ENCODE data around the gene SAMM50.
"Not testable (repeated sequence)": the region's sequence is repeated elsewhere in the genome, so short reads cannot be mapped to it uniquely, and the experiment has no call there.

Gene SAMM50

GRCh38 chr22:44004104-44004460 lies 48.8 kb downstream of the SAMM50 start:
- DNase-seq: no peak

DNA sequence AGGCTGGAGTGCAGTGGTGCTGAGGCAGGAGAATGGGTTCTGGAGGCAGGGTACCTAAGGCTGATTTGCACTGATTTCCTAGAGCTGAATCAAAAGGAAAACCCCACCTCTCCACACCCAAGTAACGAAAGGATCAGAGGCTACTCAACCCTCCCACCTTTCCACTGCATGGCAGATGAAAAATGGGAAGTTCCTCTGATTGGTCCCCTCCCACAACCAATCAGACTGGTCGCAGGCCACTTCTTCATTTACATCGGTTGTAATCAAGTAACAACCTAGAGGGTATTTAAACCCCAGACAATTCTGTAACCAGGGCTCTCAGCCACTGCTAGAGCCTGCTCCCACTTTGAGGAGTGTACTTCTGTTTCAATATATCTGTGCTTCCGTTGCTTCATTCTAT lies 50.3 kb downstream of the SAMM50 start:
- no peak for DNase-seq

DNA sequence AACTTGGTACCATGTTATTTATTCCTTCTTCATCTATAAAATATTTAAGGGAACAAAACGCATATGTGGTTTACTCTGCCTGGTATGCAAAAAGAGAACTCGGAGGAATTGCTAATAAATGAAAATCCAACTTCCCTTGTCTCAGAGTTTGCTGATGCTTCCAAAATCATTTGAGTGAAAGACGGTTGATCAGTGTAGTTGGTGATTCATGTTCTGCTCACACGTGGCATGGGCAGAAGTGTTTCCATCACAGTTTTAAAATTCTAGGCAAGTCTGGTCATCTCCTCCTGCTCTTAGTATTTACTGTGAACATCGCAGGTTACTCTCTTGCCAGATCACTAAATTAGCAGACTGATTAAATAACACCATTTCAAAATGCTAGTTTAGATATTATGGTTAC lies 56.9 kb downstream of the SAMM50 start:
- DNase-seq: no peak

GRCh38 chr22:44012591-44012990 lies 57.3 kb downstream of the SAMM50 start:
- DNase-seq: no peak

DNA sequence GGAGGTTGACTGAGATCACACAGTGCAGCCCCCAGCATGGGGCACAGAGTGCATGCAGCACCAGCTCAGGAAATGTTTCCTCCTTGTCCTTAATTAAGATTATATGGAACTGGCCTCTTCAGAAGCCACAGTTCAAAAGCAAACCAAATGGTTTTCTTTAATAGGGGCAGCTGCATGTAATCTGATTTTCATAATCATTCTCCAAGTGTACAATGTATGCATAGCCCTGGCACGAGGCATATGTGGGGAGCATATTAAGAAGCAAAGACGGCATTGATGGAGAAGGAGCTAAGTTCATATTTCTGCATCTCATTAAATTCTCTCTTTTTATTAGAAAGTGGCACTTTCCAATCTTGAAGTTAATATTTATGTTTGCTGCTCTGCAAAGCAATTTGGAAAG lies 59.0 kb downstream of the SAMM50 start:
- DNase-seq: no peak

GRCh38 chr22:44016586-44016985 lies 61.3 kb downstream of the SAMM50 start:
- not testable (repeated sequence) for DNase-seq

DNA sequence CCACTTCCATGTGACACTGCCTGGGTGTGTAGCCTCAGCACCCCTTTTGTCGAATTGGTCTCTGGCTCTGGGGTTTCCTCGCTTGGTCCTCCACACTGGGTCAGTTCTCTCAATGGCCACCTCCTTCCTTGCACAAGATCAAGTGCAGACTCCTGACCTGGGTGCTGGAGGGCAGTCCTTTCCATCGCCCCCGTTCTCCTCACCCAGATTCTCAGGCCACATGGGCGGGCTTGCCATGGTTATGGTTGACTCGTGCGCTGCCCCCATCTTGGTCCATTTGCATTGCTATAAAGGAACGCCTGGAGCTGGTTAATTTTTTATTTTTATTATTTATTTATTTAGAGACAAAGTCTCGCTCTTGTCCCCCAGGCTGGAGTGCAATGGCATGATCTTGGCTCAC lies 63.4 kb downstream of the SAMM50 start:
- DNase-seq: no peak

DNA sequence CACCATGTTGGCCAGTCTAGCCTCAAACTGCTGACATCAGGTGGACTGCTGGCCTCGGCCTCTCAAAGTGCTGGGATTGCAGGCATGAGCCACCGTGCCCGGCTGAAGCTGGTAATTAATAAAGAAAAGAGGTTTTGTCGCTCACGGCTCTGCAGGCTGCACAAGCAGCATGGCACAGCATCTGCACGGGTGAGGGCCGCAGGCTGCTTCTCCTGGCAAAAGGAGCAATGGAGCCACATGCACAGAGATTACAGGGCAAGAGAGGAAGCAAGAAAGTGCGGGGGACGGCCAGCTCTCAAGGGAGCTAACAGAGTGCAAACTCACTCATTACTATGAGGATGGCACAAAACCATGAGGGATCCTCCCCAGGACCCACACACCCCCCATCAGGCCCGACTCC lies 64.2 kb downstream of the SAMM50 start:
- no peak for DNase-seq

- no peak for DNase-seq
Observed at GRCh38 chr22:44019846-44020245, 64.6 kb downstream of the SAMM50 start.

GRCh38 chr22:44020981-44021380 lies 65.7 kb downstream of the SAMM50 start:
- no peak for DNase-seq

DNA sequence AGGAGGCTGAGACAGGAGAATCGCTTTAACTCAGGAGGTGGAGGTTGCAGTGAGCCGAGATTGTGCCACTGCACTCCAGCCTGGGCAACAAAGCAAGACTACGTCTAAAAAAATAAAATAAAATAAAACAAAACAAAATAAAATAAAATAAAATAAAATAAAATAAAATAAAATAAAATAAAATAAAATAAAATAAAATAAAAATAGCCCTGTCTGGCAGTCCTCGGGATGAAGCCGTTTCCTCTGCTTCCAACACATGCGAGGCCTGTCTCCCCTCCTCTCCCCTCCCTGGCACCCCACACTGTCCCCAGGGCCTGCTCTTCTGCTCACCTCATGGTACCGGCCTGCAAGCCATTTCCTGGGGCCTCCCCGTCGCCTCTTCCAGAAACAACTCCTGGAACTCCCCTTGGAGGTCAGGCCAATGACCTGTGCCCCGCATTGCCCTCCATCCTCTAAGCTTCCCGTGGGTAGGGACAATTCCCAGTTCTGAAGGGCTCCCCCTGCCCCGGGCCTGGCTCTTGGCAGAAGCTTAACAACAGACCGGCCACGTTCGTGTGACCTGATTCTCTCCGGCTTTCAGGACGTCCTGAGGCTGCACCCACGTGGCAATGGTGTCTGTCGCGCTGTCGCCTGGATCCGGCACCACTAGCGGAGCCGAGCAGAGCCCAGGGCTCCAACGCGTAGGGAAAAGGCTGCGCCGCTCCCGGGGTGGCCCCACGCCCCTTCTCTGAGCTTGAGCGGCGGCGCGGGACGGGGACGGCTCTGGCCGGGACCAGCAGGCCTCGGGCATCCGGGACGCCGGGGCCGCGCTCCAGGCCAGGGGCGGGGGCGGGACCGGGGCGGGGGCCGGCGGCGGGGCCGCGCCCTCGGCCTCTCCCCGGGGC lies 68.4 kb downstream of the SAMM50 start:
- no peak for DNase-seq

DNA sequence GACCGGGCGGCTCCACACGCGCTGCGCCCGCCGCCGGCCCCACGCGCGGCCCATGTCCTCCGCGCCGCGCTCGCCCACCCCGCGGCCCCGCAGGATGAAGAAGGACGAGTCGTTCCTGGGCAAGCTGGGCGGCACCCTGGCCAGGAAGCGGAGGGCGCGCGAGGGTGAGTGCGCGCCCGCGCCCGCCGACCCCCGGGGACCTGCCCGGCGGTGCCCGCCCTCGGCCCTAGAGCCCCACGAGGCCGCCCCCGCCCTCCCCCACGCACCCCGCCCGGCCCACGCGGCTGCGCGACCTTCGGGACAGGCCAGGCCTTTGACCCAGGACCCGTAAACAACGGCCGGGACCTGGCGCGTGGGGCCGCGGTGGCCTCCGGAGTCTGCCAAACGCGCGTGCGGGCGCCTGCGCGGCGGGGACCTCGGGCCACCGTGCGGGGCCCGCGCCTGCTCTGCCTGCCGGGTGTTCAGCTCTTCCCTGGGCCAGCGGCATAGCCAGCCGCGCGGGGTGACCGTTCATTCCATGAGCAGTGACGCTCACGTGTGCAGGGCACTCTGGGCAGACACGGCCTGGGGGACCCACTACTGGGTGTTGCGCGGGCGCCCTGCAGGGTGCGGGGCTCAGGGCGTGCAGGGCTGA lies 69.2 kb downstream of the SAMM50 start, which contains the start of gene PARVB:
Gene PARVB (plus strand): TSS at position 15 of the 634 bp plus-strand sequence. CDS start 38 bp downstream, at position 53.
- DNase-seq: no peak

DNA sequence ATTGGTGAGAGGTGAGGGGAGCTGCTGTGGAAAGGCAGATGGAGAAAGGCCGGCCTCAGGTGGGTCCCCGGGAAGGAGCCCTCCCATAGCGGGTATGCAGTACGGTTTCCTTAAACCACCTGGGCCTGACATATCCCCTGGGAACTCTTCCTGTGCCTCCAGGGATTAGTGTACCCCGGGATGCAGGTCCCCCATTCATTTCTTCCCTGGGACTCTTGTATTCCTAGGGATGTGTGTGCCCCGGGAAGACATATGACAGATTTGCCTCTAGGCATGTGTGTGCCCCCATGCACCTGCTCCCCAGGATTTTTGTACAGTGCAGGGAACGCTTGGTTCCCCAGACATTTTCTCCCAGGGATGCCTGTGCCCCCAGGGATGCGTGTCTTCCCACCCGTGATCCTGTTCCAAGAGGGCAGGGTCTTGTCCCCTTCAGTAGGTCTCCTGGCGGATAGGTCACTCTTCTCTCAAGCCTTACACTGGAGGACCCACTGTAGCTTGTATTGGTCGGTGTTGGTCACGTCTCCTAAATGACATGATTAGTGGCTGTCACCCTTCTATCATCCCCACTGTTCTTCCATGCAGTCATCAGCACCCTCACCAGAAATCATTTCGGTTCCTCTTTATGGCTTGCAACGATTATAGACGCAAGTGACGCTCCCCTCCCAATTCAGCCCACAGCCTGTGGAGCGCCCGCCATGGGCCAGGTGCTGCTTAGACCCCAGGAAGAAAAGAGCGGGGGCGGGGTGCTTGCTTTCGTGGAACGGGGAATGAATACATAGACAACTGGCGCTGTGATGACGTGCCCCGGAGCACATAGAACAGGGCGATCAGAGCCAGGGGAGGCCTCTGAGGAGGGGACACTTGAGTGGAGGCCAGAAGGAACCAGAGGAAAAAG lies 70.2 kb downstream of the SAMM50 start:
- no peak for DNase-seq

GRCh38 chr22:44026066-44026629 lies 70.9 kb downstream of the SAMM50 start:
- no peak for DNase-seq

GRCh38 chr22:44026630-44027511 lies 71.6 kb downstream of the SAMM50 start:
- no peak for DNase-seq

- DNase-seq: no peak
Observed at GRCh38 chr22:44028091-44028490, 72.8 kb downstream of the SAMM50 start.

GRCh38 chr22:44029069-44029468 lies 73.8 kb downstream of the SAMM50 start:
- no peak for DNase-seq

DNA sequence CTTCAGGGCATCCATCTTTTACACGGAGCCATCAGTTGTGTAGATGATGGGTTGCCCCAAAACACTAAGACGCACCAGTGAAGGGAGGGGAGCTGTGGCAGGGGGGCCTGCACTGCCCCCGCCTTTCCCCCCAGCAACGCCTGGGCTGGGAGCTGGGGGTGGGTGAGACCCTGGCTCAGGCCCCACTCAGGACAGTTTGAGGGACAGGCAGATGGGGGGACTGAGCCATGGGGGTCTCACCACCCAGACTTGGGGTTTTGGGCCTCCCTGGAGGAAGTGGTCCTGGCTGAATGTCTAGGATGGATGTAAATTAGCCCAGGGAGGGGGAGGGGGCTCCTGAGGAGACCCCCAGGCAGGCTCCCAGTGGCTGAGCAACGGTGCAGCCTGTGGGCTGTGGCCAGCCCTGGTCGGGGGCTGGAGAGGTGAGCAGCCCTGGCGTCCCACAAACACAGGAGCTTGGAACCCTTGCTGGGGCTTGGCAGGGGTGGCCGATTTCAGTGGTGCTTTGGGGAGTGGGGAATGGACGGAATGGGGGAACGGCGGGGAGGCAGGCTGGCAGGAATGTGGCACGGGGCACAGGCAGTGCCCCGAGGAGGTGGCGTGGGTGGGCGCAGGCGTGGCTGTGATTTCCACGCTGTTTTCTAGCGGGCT lies 74.9 kb downstream of the SAMM50 start:
- no peak for DNase-seq

DNA sequence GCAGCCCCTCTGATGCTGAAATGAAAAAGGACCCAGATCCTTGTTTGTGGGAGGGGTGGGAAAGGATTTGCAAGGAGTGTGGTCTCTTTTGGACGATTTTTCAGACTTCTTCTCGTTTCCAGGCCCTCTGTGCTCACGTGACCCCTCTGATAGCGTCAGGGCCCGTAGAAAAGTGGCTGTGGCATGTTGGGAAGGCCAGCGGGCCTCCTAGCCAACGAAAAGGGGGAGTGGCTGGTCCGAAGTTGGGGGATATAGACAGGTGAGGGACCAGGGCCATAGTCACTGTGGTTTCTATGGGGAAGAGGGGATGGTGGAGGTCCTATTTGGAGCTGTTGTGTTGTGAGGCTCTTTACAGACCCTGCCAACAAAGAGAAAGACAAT lies 75.5 kb downstream of the SAMM50 start:
- DNase-seq: no peak

DNA sequence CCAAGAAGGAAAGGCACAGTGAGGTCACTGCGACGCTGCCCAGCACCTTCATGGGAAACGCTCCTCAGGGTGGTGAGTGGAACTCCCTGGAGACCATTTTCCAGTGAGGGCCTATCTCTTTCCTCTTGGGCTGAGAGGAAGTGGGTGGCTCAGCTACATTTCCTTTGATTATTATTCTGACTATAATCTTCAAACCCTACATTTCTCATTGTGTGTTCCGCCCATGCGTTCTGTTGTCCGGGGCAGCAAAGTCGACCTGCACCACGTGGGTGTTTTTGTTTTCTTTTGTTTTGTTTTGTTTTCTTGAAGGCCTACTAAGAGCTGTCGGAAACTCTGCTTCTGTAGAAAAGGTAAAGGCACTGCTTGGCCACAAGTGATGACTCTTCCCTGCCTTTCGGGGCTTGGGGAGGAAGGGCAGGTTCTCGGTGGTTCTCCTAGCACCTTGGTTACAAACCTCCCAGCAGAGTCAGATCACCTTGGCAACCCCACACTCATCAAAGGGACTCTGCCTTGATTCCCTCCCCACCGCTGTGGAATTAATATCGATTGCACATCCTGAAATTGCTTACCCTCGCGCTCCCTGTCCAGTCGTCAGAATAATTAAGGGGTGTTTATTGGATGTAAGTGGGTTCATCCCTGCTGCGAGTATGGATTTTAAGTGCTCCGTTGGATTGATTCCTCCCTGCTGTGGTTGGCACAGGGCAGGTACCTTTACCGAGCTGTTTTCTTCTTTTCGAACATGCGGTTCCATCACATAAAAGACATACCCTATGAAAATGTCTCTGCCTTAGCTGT lies 76.1 kb downstream of the SAMM50 start:
- no peak for DNase-seq

Measured in DMS 273 treated with DMSO at 0.1 percent for 48 hours (cell line).